MG63 (cell line): Measurements from ENCODE around the gene C1QL4. TPM values are rescaled to one million over a fixed set of nuclear protein-coding genes. Genes with fewer than 3 reads are reported as not detected.
"Not testable (repeated sequence)": the region's sequence is repeated elsewhere in the genome, so short reads cannot be mapped to it uniquely, and the experiment has no call there.

Experiments used
- DNase-seq: peaks from one replicate; pipeline ENCODE4 v3.0.0-alpha.2; 2020
- H3K27me3 ChIP-seq: fragments of 250-450 bp; sonication (Bioruptor Pico); 2 replicates; pipeline ENCODE4 v1.5.1; 2020; ENCODE audit warnings: mild to moderate bottlenecking, moderate library complexity
- H3K36me3 ChIP-seq: fragments of 250-450 bp; sonication (Bioruptor Pico); 2 replicates; pipeline ENCODE4 v1.5.1; 2020; ENCODE audit warnings: mild to moderate bottlenecking, moderate library complexity
- H3K4me3 ChIP-seq: fragments of 250-450 bp; sonication (Bioruptor Pico); 2 replicates; pipeline ENCODE4 v1.5.1; 2020; ENCODE audit warnings: mild to moderate bottlenecking, moderate library complexity
- H3K9me3 ChIP-seq: fragments of 250-450 bp; sonication (Bioruptor Pico); 2 replicates; pipeline ENCODE4 v1.5.1; 2020; ENCODE audit warnings: mild to moderate bottlenecking, moderate library complexity
- total RNA-seq: library from RNA; depleted of rRNA; stranded (reverse); fragments of >200 nt; shearing (Covaris generic); gene quantifications from 2 replicates; pipeline ENCODE4 v1.2.3, GENCODE V29; 2014; ENCODE audit warnings: low replicate concordance

C1QL4 gene
- total RNA-seq, 1 experiment from 2014 or later: 0.10 TPM

- Histone ChIP-seq H3K36me3 (no peaks in the 10 kb centered on the region), H3K4me3 (no peak overlapping the region), H3K27me3 (no peaks in the 10 kb centered on the region), H3K9me3 (no peaks in the 10 kb centered on the region)
- DNase-seq: no peak
Measured at GRCh38 chr12:49296034-49296835, 40.8 kb downstream of the C1QL4 start.

- Histone ChIP-seq H3K4me3 (peak within 1 kb of the TSS; percentile 33), H3K27me3 (no peaks in the 10 kb centered on the region), H3K9me3 (no peaks in the 10 kb centered on the region), H3K36me3 (no peaks in the 10 kb centered on the region)
- no peak for DNase-seq
Measured at GRCh38 chr12:49295082-49295936, 41.7 kb downstream of the C1QL4 start, which contains the start of gene PRPH. Gene PRPH (plus strand): TSS chr12:49295147. CDS start chr12:49295201, 54 bp downstream.

GRCh38 chr12:49294804-49295081 is 42.2 kb downstream of the C1QL4 start:
- no peaks in the 10 kb centered on the region for H3K36me3 ChIP-seq
- no peak overlapping the region for H3K4me3 ChIP-seq
- no peaks in the 10 kb centered on the region for H3K27me3 ChIP-seq
- no peak for DNase-seq
- no peaks in the 10 kb centered on the region for H3K9me3 ChIP-seq

- Histone ChIP-seq H3K4me3 (peak overlapping the region; percentile 33), H3K36me3 (no peaks in the 10 kb centered on the region), H3K9me3 (no peaks in the 10 kb centered on the region), H3K27me3 (no peaks in the 10 kb centered on the region)
- no peak for DNase-seq
Measured at GRCh38 chr12:49294086-49294803, 42.7 kb downstream of the C1QL4 start.

GRCh38 chr12:49293056-49293956 is 43.7 kb downstream of the C1QL4 start:
- Histone ChIP-seq H3K36me3 (no peaks in the 10 kb centered on the region), H3K27me3 (no peaks in the 10 kb centered on the region), H3K4me3 (peak overlapping the region; percentile 33), H3K9me3 (no peaks in the 10 kb centered on the region)
- peak; percentile 91 for DNase-seq

- H3K9me3 ChIP-seq: no peaks in the 10 kb centered on the region
- no peaks in the 10 kb centered on the region for H3K36me3 ChIP-seq
- no peaks in the 10 kb centered on the region for H3K27me3 ChIP-seq
- DNase-seq: peak; percentile 82
- H3K4me3 ChIP-seq: peak overlapping the region; percentile 33
Measured at GRCh38 chr12:49292729-49293055, 44.3 kb downstream of the C1QL4 start.

GRCh38 chr12:49288922-49289555 is 47.9 kb downstream of the C1QL4 start:
- DNase-seq: no peak
- Histone ChIP-seq H3K36me3 (no peaks in the 10 kb centered on the region), H3K9me3 (no peaks in the 10 kb centered on the region), H3K27me3 (no peaks in the 10 kb centered on the region), H3K4me3 (no peak overlapping the region)

GRCh38 chr12:49288412-49288853 is 48.6 kb downstream of the C1QL4 start:
- Histone ChIP-seq H3K27me3 (no peaks in the 10 kb centered on the region), H3K4me3 (no peak overlapping the region), H3K9me3 (no peaks in the 10 kb centered on the region), H3K36me3 (no peaks in the 10 kb centered on the region)
- no peak for DNase-seq

GRCh38 chr12:49287876-49288275 is 49.1 kb downstream of the C1QL4 start:
- no peak overlapping the region for H3K4me3 ChIP-seq
- H3K27me3 ChIP-seq: no peaks in the 10 kb centered on the region
- H3K9me3 ChIP-seq: no peaks in the 10 kb centered on the region
- H3K36me3 ChIP-seq: no peaks in the 10 kb centered on the region
- DNase-seq: no peak

GRCh38 chr12:49284672-49285071 is 52.3 kb downstream of the C1QL4 start:
- no peak overlapping the region for H3K4me3 ChIP-seq
- no peak for DNase-seq
- H3K9me3 ChIP-seq: no peaks in the 10 kb centered on the region
- no peaks in the 10 kb centered on the region for H3K36me3 ChIP-seq
- no peaks in the 10 kb centered on the region for H3K27me3 ChIP-seq

GRCh38 chr12:49283541-49284429 is 53.2 kb downstream of the C1QL4 start:
- Histone ChIP-seq H3K36me3 (no peaks in the 10 kb centered on the region), H3K9me3 (no peaks in the 10 kb centered on the region), H3K4me3 (no peak overlapping the region), H3K27me3 (no peaks in the 10 kb centered on the region)
- no peak for DNase-seq

- H3K4me3 ChIP-seq, H3K9me3 ChIP-seq, DNase-seq, H3K27me3 ChIP-seq, H3K36me3 ChIP-seq: not testable (repeated sequence)
Measured at GRCh38 chr12:49282740-49283375, 54.1 kb downstream of the C1QL4 start.
